Endothelial cell (in vitro differentiated cells): Measurements from ENCODE around the gene AQP5. TPM values are rescaled to one million over a fixed set of nuclear protein-coding genes. Genes with fewer than 3 reads are reported as not detected.

ENCODE experiments used
- DNase-seq: peaks from one replicate; pipeline ENCODE4 v3.0.0; 2021; ENCODE audit warnings: low spot score
- H3K27ac Mint-ChIP-seq: one replicate; pipeline ENCODE4 v1.8.0; 2021; ENCODE audit warnings: mixed read lengths, inconsistent platforms; ENCODE audit not compliant: unreplicated experiment
- H3K27me3 Mint-ChIP-seq: one replicate; pipeline ENCODE4 v1.8.0; 2021; ENCODE audit warnings: mild to moderate bottlenecking, moderate library complexity, mixed read lengths, inconsistent platforms; ENCODE audit not compliant: unreplicated experiment
- H3K36me3 Mint-ChIP-seq: one replicate; pipeline ENCODE4 v1.8.0; 2021; ENCODE audit warnings: mild to moderate bottlenecking, low read depth, mixed read lengths, inconsistent platforms; ENCODE audit not compliant: unreplicated experiment
- H3K4me1 Mint-ChIP-seq: one replicate; pipeline ENCODE4 v1.8.0; 2021; ENCODE audit warnings: mild to moderate bottlenecking, mixed read lengths, inconsistent platforms; ENCODE audit not compliant: unreplicated experiment
- H3K4me3 Mint-ChIP-seq: one replicate; pipeline ENCODE4 v1.8.0; 2021; ENCODE audit warnings: mild to moderate bottlenecking, mixed read lengths, inconsistent platforms; ENCODE audit not compliant: unreplicated experiment
- H3K9me3 Mint-ChIP-seq: one replicate; pipeline ENCODE4 v1.8.0; 2021; ENCODE audit warnings: mixed read lengths, inconsistent platforms; ENCODE audit not compliant: unreplicated experiment
- CTCF ChIP-seq: fragments of 200-600 bp; sonication (generic); IDR thresholded peaks from one replicate; pipeline ENCODE4 v1.5.0; 2021; ENCODE audit warnings: antibody characterized with exemption; ENCODE audit not compliant: unreplicated experiment
- total RNA-seq: library from RNA; stranded (reverse); fragmentation: NEBNext Ultra II Directional; extraction: Animal tissue kit (Norgen Biotek cat#: 25700); gene quantifications from one replicate; pipeline ENCODE4 v1.2.1, GENCODE V29; 2021; ENCODE audit not compliant: unreplicated experiment

AQP5 gene
- total RNA-seq, 1 donor from 2014 or later, result 0.26 TPM

DNA sequence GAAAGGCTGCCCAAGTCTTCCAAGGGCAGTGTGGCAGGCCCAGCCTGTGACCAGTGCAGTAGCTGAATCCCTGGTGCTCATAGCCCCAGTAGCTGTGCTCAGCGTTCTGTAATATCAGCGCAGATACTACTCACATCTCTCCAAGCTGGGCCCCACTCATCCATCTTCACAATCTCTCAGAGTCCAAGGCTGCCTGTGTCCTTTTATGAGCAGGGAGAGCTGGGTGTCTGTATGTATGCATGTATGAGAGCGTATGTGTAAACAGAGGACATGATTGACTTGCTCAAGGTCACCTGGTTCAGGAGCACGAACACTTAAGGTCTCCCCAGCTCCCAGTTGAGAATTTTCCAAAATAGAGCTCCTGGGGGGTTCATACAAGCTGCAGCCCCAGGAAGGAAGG is 16.5 kb downstream of the AQP5 start:
- no peak for TF ChIP-seq CTCF
- Mint-ChIP-seq H3K36me3 (peaks cover 4% of the 10 kb centered on the region), H3K4me3 (no peak overlapping the region), H3K4me1 (peaks cover 33% of the 10 kb centered on the region), H3K27me3 (peaks cover 1% of the 10 kb centered on the region), H3K27ac (no peak overlapping the region), H3K9me3 (no peaks in the 10 kb centered on the region)
- no peak for DNase-seq

GRCh38 chr12:49979016-49979586 is 17.4 kb downstream of the AQP5 start:
- Mint-ChIP-seq H3K4me1 (peaks cover 39% of the 10 kb centered on the region), H3K27ac (no peak overlapping the region), H3K27me3 (peaks cover 1% of the 10 kb centered on the region), H3K9me3 (no peaks in the 10 kb centered on the region), H3K36me3 (peaks cover 4% of the 10 kb centered on the region), H3K4me3 (no peak overlapping the region)
- no peak for TF ChIP-seq CTCF
- no peak for DNase-seq

- Mint-ChIP-seq H3K27ac (no peak overlapping the region), H3K4me3 (no peak overlapping the region)
- no peak for TF ChIP-seq CTCF
These were observed 18.1 kb downstream of the AQP5 start for GRCh38 chr12:49979791-49980190.

GRCh38 chr12:49980501-49981349 is 19.1 kb downstream of the AQP5 start:
- no peak for DNase-seq
- H3K36me3 Mint-ChIP-seq, result no peaks in the 10 kb centered on the region
- H3K27ac Mint-ChIP-seq, result no peak overlapping the region
- H3K4me1 Mint-ChIP-seq, result peaks cover 42% of the 10 kb centered on the region
- TF ChIP-seq CTCF, result no peak
- H3K9me3 Mint-ChIP-seq, result no peaks in the 10 kb centered on the region
- H3K27me3 Mint-ChIP-seq, result peaks cover 3% of the 10 kb centered on the region
- H3K4me3 Mint-ChIP-seq, result no peak overlapping the region

More at GRCh38 chr12:49979791-49980190, 18.1 kb downstream of the AQP5 start:
- Mint-ChIP-seq H3K4me1 (peaks cover 42% of the 10 kb centered on the region), H3K9me3 (no peaks in the 10 kb centered on the region), H3K36me3 (peaks cover 3% of the 10 kb centered on the region), H3K27me3 (peaks cover 1% of the 10 kb centered on the region)
- no peak for DNase-seq
